ENCODE data around the gene CLEC2A. TPM values are rescaled to one million over a fixed set of nuclear protein-coding genes. Genes with fewer than 3 reads are reported as not detected.

CLEC2A gene
- total and polyA plus RNA-seq, 10 donors: not detected

- Histone ChIP-seq H3K9me3 (no peaks in the 10 kb centered on the region), H3K36me3 (no peaks in the 10 kb centered on the region), H3K27me3 (replicated peaks in 1 of 7) (no peaks in the 10 kb centered on the region), H3K27ac (no peak overlapping the region), H3K4me1 (no peaks in the 10 kb centered on the region), H3K4me3 (no peak overlapping the region)
- intact Hi-C loops (cut with DNase I; ENCODE audit: low total_unique reads): no loop called here
- TF ChIP-seq POLR2AphosphoS5 (IDR thresholded peaks at IDR 0.05) (no peak), CTCF (IDR thresholded peaks at IDR 0.05 in 8 of 11, conservative IDR thresholded peaks at IDR 0.05 in 3 of 11) (no peak), POLR2A (IDR thresholded peaks at IDR 0.05) (no peak)
- DNase-seq: no peak
- 84 to 98% (median 94%) methylated on average over 2 of the region's 2 CpGs for whole genome bisulfite sequencing, 5 donors
These were observed 2.9 kb upstream of the CLEC2A start for GRCh38 chr12:9935026-9935425.

DNA sequence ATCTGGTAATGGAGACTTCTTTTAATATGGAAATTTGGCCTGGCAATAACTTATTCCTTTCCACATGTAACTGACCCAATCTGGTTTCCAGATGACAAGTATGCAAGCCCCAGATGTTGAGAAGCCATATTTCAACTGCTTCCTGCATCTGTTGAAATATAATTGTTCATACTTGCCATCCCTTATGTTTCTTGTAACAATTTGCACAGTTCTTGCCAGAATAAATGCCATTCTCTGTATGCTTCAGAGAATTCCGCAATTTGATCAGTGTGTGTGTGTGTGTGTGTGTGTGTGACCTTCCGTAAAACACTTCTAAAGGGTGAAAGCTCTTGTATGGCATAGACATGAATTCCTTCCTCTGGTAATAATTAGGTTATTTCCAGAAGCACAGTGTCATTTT lies 1.8 kb upstream of the CLEC2A start:
- no peak for DNase-seq
- H3K36me3 ChIP-seq: no peaks in the 10 kb centered on the region
- no peaks in the 10 kb centered on the region for H3K27me3 ChIP-seq (replicated peaks in 1 of 7)
- no peak overlapping the region for H3K4me3 ChIP-seq
- no peaks in the 10 kb centered on the region for H3K9me3 ChIP-seq
- TF ChIP-seq CTCF (IDR thresholded peaks at IDR 0.05 in 8 of 11, conservative IDR thresholded peaks at IDR 0.05 in 3 of 11): no peak
- no peak for TF ChIP-seq POLR2AphosphoS5 (IDR thresholded peaks at IDR 0.05)
- TF ChIP-seq POLR2A (IDR thresholded peaks at IDR 0.05): no peak
- intact Hi-C loops (cut with DNase I; ENCODE audit: low total_unique reads): no loop called here
- H3K27ac ChIP-seq: no peak overlapping the region
- H3K4me1 ChIP-seq: no peaks in the 10 kb centered on the region
- 46 to 72% (median 59%) methylated on average over 2 of the region's 2 CpGs for WGBS, 5 donors

DNA sequence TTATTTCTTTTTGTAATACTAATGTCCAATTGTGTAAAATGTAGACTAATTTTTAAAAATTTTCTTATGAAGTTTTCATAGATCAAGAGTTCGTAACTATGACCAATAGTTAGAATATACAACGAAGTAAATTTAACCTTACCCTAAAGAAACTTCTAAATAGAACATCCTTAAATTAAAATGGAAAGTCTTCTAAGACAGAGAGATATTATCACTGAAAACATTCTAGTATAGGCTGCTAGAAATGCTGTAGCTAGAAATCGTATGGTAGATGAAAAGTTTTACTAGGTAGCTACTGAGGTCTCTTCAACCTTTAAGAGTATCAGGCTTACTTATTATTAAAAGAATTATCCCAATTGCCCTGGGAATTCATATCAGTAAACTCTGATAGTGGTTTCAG lies 925 bp downstream of the CLEC2A start:
- no peaks in the 10 kb centered on the region for H3K36me3 ChIP-seq
- H3K27ac ChIP-seq: no peak overlapping the region
- WGBS, 5 donors: 71 to 95% (median 87%) methylated on average over 3 of the region's 3 CpGs
- intact Hi-C loops (cut with DNase I; ENCODE audit: low total_unique reads): no loop called here
- no peak for TF ChIP-seq POLR2A (IDR thresholded peaks at IDR 0.05)
- no peak for TF ChIP-seq POLR2AphosphoS5 (IDR thresholded peaks at IDR 0.05)
- TF ChIP-seq CTCF (IDR thresholded peaks at IDR 0.05 in 8 of 11, conservative IDR thresholded peaks at IDR 0.05 in 3 of 11): no peak
- no peaks in the 10 kb centered on the region for H3K4me1 ChIP-seq
- no peaks in the 10 kb centered on the region for H3K27me3 ChIP-seq (replicated peaks in 1 of 7)
- H3K4me3 ChIP-seq: no peak overlapping the region
- DNase-seq: no peak
- H3K9me3 ChIP-seq: no peaks in the 10 kb centered on the region

DNA sequence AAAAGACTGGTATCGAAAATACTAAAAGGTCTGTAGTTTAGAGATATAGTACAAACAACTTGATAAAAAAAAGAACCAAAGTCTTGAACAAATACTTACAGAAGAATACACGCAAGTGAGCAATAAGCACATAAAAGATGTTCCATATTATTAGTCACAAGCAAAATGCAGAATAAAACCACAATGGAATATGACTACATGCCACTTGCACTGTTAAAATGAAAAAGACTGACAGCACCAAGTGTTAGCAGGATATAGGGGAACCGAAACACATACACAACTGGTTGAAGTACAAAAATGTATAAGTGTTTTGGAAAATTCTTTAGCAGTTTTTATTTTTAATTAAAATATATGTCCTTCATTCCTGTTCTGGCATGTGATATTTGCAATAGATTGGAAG lies 3.6 kb downstream of the CLEC2A start:
- TF ChIP-seq CTCF (IDR thresholded peaks at IDR 0.05 in 8 of 11, conservative IDR thresholded peaks at IDR 0.05 in 3 of 11): no peak
- TF ChIP-seq POLR2A (IDR thresholded peaks at IDR 0.05): no peak
- no peak for TF ChIP-seq POLR2AphosphoS5 (IDR thresholded peaks at IDR 0.05)
- intact Hi-C loops (cut with DNase I; ENCODE audit: low total_unique reads): no loop called here

More for the DNA sequence above, 3.6 kb downstream of the CLEC2A start:
- Histone ChIP-seq H3K27me3 (replicated peaks in 1 of 7) (no peaks in the 10 kb centered on the region), H3K27ac (no peak overlapping the region), H3K36me3 (no peaks in the 10 kb centered on the region), H3K4me3 (no peak overlapping the region), H3K4me1 (peaks cover 0 to 10% (median 0%) of the 10 kb centered on the region in 6 donors), H3K9me3 (no peaks in the 10 kb centered on the region)
- DNase-seq: no peak
- WGBS, 5 donors: 82 to 86% (median 83%) methylated on average over 3 of the region's 3 CpGs

Data from spleen (tissue), 11 donors.